HG03139 (cell line): ENCODE results near the gene CENATAC.
"Not testable (repeated sequence)": the region's sequence is repeated elsewhere in the genome, so short reads cannot be mapped to it uniquely, and the experiment has no call there.

Source experiments
- ATAC-seq: cut with Tn5 transposase; IDR thresholded peaks from one replicate; pipeline ENCODE4 v1.9.1; 2021; ENCODE audit not compliant: unreplicated experiment

CENATAC gene

GRCh38 chr11:118991486-118992038, 6.4 kb upstream of the CENATAC start:
- not testable (repeated sequence) for ATAC-seq

- ATAC-seq = no peak
Observed at GRCh38 chr11:118996926-118997626, 862 bp upstream of the CENATAC start.

DNA sequence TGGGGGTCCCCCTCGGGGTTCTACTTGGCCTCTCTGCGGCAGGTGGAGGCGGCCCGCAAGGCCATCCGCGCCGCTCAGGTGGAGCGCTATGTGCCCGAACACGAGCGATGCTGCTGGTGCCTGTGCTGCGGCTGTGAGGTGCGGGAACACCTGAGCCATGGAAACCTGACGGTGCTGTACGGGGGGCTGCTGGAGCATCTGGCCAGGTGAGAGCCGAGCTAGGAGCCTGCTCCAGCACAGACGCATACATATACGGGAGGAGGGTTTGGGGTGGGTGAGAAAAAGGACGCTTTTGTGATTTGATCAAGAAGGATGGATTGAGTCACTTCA, 415 bp downstream of the CENATAC start:
- ATAC-seq = no peak

DNA sequence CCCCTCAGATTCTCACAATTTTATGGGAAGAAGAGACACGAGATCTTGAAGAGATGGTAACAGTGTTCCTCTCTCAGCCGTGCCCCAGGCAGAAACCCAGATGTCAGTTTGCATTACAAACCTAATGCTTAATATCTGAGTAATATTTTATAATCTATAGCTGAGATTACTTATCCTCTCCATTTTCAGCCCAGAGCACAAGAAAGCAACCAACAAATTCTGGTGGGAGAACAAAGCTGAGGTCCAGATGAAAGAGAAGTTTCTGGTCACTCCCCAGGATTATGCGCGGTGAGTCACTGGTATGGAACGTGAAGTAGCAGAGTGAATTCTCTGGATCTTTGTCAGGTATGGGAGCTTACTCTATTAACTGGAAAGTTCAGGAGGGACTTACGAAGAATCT, 884 bp downstream of the CENATAC start:
- no peak for ATAC-seq

- no peak for ATAC-seq
Observed at GRCh38 chr11:119000906-119001305, 3.0 kb downstream of the CENATAC start.

DNA sequence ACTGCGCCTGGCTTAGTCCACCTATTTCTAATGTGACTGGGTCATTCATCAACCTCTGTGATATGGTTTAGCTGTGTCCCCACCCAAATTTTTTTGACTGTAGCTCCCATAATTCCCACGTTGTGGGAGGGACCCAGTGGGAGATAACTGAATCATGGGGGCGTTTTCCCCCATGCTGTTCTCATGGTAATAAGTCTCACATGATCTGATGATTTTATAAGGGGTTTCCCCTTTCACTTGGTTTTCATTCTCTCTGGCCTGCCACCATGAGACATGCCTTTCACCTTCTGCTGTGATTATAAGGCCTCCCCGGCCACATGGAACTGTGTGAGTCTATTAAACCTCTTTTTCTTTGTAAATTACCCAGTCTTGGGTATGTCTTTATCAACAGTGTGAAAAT, 8.7 kb downstream of the CENATAC start:
- ATAC-seq = no peak

DNA sequence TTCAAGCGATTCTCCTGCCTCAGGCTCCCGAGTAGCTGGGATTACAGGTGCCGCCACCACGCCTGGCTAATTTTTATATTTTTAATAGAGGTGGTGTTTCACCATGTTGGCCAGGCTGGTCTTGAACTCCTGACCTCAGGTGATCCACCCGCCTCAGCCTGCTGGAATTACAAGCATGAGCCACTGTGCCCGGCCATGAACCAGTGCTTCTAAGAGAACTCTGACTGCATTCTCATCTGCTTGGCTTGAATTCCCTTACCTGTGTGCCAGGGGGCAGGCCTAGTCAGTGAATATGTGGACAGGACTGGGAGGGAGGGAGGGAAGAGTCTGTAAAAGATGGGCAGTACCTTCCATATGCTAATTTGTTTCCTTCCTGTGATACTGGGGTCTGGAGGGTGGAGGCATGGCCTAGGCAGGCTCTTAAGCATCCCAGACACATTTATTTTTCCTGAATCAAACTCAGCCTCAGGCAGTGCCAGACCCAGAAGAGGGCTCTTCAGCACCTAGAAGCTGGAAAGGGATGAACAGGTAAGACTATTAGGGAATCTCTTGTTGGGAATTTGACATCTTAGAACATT, 13.6 kb downstream of the CENATAC start:
- ATAC-seq = no peak

DNA sequence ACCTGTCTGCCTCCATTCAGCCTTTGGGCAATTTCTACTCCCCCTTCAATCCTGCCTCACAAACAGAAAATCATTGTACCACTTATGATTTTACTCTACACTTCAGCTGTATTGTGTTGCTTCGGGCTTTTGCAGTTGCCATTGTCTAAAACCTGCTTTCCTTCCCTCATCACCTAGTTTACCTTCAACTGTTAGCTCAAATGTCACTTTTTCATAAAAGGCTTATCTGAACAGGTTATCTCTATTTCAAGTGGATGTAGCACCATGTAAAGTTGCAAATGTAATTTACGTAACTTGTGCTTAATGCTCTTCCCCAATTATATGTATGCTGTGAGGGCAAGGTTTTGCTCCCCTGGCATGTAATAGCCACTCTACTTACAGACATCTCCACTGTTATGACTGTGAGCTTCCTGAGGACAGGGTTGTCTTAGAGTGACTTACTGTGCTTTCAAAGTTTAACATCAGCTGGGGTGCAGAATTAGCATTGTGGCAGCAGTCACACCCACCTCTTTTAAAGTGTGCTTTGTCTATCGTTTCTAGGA, 14.8 kb downstream of the CENATAC start:
- ATAC-seq = no peak

DNA sequence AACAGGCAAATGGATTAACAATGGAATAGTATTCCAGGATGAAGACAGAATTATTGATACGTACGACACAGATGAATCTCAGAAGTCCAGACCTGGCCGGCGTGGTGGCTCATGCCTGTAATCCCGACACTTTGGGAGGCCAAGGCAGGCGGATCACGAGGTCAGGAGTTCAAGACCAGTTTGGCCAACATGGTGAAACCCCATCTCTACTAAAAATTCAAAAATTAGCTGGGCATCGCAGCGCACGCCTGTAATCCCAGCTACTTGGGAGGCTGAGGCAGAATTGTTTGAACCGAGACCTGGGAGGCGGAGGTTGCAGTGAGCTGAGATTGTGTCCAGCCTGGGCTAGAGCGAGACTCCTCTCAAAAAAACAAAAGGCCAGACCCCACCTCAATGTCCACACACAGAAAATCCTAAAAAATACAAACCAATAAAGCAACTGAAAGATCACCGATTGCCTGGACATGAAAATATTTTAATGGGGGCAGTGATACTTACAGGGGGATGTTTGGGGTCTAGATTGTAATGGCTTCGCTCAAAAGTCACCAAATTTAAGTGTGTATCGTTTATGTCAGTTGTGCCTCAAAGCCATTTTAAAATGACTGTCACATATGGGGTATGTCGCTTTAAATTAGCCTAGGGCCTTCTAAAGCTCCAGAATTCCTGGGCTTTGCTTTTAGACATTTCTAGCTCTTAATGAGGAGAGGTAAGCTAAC, 16.4 kb downstream of the CENATAC start:
- ATAC-seq = no peak

GRCh38 chr11:119015054-119015611, 17.2 kb downstream of the CENATAC start:
- ATAC-seq = no peak

GRCh38 chr11:119016216-119017009, 18.5 kb downstream of the CENATAC start:
- ATAC-seq = no peak

DNA sequence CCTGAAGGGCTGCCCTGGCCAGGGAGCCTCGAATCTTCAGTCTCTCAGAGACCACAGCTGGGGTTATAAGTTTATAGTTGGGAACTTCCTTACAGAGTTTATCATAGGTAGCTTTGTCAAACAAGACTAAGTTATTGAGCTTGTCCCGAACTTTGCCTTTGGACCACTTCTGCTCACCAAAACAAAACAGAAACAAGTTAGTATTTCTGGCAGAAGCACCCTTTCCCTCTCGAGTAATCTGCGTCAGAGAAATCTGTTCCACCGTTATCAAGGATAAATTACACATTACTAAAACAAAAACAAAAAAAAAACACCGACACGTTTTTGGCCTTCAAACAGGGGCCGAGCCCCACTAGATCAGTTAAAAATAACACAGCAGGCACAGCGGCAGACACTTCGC, 19.4 kb downstream of the CENATAC start:
- not testable (repeated sequence) for ATAC-seq

DNA sequence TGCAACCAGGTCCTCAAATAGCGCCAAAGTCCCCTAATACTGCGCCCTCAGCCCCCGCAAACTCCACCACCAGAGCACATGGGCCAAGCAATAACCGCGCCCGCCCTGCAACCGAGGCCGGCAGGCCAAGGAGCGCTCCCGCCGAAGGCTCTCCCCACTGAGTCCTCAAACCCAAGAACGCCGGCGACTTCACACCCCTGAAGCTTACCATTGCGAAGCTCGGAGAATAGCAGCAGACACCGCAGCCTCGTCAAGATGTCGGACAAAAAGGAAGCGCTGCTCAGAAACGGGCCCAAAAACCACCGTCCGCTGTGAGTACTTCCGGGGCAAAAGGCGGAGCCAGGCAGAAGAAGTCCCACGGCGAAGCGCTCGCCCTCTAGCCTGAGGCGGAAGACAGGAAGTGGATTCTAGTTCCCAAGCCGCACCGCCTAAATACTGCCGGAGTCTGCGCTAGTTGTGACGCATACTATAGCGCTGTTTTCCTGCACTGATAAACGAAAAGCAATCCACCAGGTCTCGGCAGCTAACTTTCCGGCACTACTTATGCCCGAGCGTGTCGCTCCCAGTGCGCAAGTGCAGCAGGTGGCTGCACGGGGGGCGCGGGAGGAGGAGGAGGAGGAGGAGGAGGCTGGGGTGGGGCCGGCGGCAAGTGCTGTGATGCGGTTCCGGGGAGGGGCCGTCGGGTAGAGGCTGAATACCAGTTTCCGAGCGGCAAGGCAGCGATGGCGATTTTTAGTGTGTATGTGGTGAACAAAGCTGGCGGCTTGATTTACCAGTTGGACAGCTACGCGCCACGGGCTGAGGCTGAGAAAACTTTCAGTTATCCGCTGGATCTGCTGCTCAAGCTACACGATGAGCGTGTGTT, 20.4 kb downstream of the CENATAC start, which contains the start of the genes RPS25 and TRAPPC4:
RPS25 (minus strand) TSS at position 270 of the 865 bp plus-strand sequence; CDS start at position 211, 59 bp downstream.
TRAPPC4 (plus strand) TSS at position 693 of the 865 bp plus-strand sequence; CDS start at position 723, 30 bp downstream.
- peak; percentile 83 for ATAC-seq

DNA sequence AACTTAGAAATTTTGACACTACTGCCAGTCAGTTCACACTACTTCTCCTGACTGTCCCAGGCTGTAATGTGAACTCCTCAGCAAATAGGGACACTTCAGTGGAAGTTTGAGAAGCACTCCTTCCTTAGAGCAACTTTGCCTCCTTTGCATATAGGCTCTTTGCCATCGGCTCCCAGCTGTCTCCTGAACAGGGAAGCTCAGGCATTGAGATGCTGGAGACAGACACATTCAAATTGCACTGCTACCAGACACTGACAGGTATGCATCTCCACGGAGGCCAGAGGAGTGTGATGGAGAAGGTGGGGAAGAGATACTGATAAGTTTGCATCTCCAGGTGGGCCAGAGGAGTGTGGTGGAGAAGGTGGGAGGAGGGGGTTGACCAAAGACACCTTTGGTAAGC, 22.1 kb downstream of the CENATAC start:
- ATAC-seq = no peak

DNA sequence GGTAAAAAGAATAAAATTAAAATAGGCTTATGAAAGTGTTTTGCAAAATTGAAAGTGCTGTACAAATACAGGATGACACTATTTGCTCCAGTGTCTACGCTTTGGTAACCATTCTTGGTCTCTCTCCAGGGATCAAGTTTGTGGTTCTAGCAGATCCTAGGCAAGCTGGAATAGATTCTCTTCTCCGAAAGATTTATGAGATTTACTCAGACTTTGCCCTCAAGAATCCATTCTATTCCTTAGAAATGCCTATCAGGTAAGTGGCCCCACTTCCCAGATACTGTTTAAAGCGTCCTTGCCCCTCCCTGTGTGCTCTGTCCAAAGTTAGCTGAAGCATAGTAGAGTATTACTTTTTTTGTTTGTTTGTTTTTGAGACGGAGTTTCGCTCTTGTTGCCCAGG, 23.7 kb downstream of the CENATAC start:
- no peak for ATAC-seq

- no peak for ATAC-seq
Observed at GRCh38 chr11:119023741-119024140, 25.8 kb downstream of the CENATAC start.

- ATAC-seq = no peak
Observed at GRCh38 chr11:119024430-119025098, 26.6 kb downstream of the CENATAC start.

GRCh38 chr11:119025099-119025473, 27.1 kb downstream of the CENATAC start:
- no peak for ATAC-seq

- no peak for ATAC-seq
Observed at GRCh38 chr11:119025541-119025940, 27.6 kb downstream of the CENATAC start.
